Stimulated activated naive CD8-positive, alpha-beta T cell treated with anti-CD3 and anti-CD28 coated beads, Interleukin-15, Interleukin-2, amounts not matched to agents 100 ng/mL and 50 ng/mL, for 24 hours (primary cell): ENCODE results near the gene MATR3.
A peak's percentile ranks its signal among the peaks of the same experiment; 100 is the strongest.
"Not testable (repeated sequence)": the region's sequence is repeated elsewhere in the genome, so short reads cannot be mapped to it uniquely, and the experiment has no call there.

ENCODE experiments used
- H3K27ac Mint-ChIP-seq: one replicate; pipeline ENCODE4 v1.8.0; 2021; ENCODE audit warnings: mild to moderate bottlenecking, mixed read lengths
- H3K27me3 Mint-ChIP-seq: one replicate; pipeline ENCODE4 v1.8.0; 2021; ENCODE audit warnings: mixed read lengths
- H3K36me3 Mint-ChIP-seq: one replicate; pipeline ENCODE4 v1.8.0; 2021; ENCODE audit warnings: low read depth, mixed read lengths
- H3K4me1 Mint-ChIP-seq: one replicate; pipeline ENCODE4 v1.8.0; 2021; ENCODE audit warnings: low read depth, mixed read lengths
- H3K4me3 Mint-ChIP-seq: one replicate; pipeline ENCODE4 v1.8.0; 2021; ENCODE audit warnings: mild to moderate bottlenecking, mixed read lengths
- H3K9me3 Mint-ChIP-seq: one replicate; pipeline ENCODE4 v1.8.0; 2021; ENCODE audit warnings: mixed read lengths

The MATR3 gene

GRCh38 chr5:139301808-139302499 lies 8.4 kb downstream of the MATR3 start:
- H3K36me3 Mint-ChIP-seq, result peaks cover 50% of the 10 kb centered on the region
- H3K4me1 Mint-ChIP-seq, result peaks cover 93% of the 10 kb centered on the region
- H3K27me3 Mint-ChIP-seq, result no peaks in the 10 kb centered on the region
- H3K4me3 Mint-ChIP-seq, result peak overlapping the region; percentile 61
- H3K9me3 Mint-ChIP-seq, result no peaks in the 10 kb centered on the region
- peak overlapping the region; percentile 82 for H3K27ac Mint-ChIP-seq

- no peaks in the 10 kb centered on the region for H3K27me3 Mint-ChIP-seq
- peaks cover 42% of the 10 kb centered on the region for H3K36me3 Mint-ChIP-seq
- peak overlapping the region; percentile 16 for H3K4me3 Mint-ChIP-seq
- H3K9me3 Mint-ChIP-seq, result no peaks in the 10 kb centered on the region
- peak overlapping the region; percentile 29 for H3K27ac Mint-ChIP-seq
- peaks cover 90% of the 10 kb centered on the region for H3K4me1 Mint-ChIP-seq
Measured at GRCh38 chr5:139304391-139305324, 11.1 kb downstream of the MATR3 start.

GRCh38 chr5:139306197-139306596 lies 12.7 kb downstream of the MATR3 start:
- Mint-ChIP-seq H3K4me1 (peaks cover 93% of the 10 kb centered on the region), H3K27ac (peak overlapping the region; percentile 32), H3K27me3 (no peaks in the 10 kb centered on the region), H3K4me3 (no peak overlapping the region), H3K9me3 (no peaks in the 10 kb centered on the region), H3K36me3 (peaks cover 44% of the 10 kb centered on the region)

- Mint-ChIP-seq H3K4me1 (peaks cover 90% of the 10 kb centered on the region), H3K27ac (peak overlapping the region; percentile 26), H3K9me3 (no peaks in the 10 kb centered on the region), H3K27me3 (no peaks in the 10 kb centered on the region), H3K4me3 (no peak overlapping the region), H3K36me3 (peaks cover 42% of the 10 kb centered on the region)
Measured at GRCh38 chr5:139306628-139307379, 13.3 kb downstream of the MATR3 start.

GRCh38 chr5:139308797-139309196 lies 15.3 kb downstream of the MATR3 start:
- H3K4me1 Mint-ChIP-seq, result peaks cover 85% of the 10 kb centered on the region
- H3K27me3 Mint-ChIP-seq, result no peaks in the 10 kb centered on the region
- H3K4me3 Mint-ChIP-seq, result peak overlapping the region; percentile 21
- H3K27ac Mint-ChIP-seq, result peak overlapping the region; percentile 84
- H3K9me3 Mint-ChIP-seq, result no peaks in the 10 kb centered on the region
- peaks cover 28% of the 10 kb centered on the region for H3K36me3 Mint-ChIP-seq

- H3K9me3 Mint-ChIP-seq, H3K27me3 Mint-ChIP-seq, H3K4me3 Mint-ChIP-seq: not testable (repeated sequence)
- Mint-ChIP-seq H3K27ac (peak overlapping the region; percentile 10), H3K36me3 (peaks cover 42% of the 10 kb centered on the region), H3K4me1 (peaks cover 79% of the 10 kb centered on the region)
Measured at GRCh38 chr5:139310715-139311186, 17.2 kb downstream of the MATR3 start.

- Mint-ChIP-seq H3K4me3 (no peak overlapping the region), H3K4me1 (peaks cover 69% of the 10 kb centered on the region), H3K9me3 (no peaks in the 10 kb centered on the region), H3K27ac (no peak overlapping the region), H3K27me3 (no peaks in the 10 kb centered on the region), H3K36me3 (peaks cover 44% of the 10 kb centered on the region)
Measured at GRCh38 chr5:139312075-139312474, 18.5 kb downstream of the MATR3 start.

- no peak overlapping the region for H3K4me3 Mint-ChIP-seq
- H3K27ac Mint-ChIP-seq, result no peak overlapping the region
Measured at GRCh38 chr5:139314276-139314675, 20.7 kb downstream of the MATR3 start.

GRCh38 chr5:139315056-139315615 lies 21.6 kb downstream of the MATR3 start:
- peak overlapping the region; percentile 35 for H3K4me3 Mint-ChIP-seq
- H3K27ac Mint-ChIP-seq, result no peak overlapping the region
- H3K9me3 Mint-ChIP-seq, result no peaks in the 10 kb centered on the region
- no peaks in the 10 kb centered on the region for H3K27me3 Mint-ChIP-seq
- peaks cover 51% of the 10 kb centered on the region for H3K36me3 Mint-ChIP-seq
- peaks cover 40% of the 10 kb centered on the region for H3K4me1 Mint-ChIP-seq

More at GRCh38 chr5:139314276-139314675, 20.7 kb downstream of the MATR3 start:
- Mint-ChIP-seq H3K27me3 (no peaks in the 10 kb centered on the region), H3K9me3 (no peaks in the 10 kb centered on the region), H3K4me1 (peaks cover 49% of the 10 kb centered on the region), H3K36me3 (peaks cover 50% of the 10 kb centered on the region)

GRCh38 chr5:139335811-139336210 lies 42.3 kb downstream of the MATR3 start:
- no peaks in the 10 kb centered on the region for H3K9me3 Mint-ChIP-seq
- H3K4me3 Mint-ChIP-seq, result no peak overlapping the region
- H3K27ac Mint-ChIP-seq, result no peak overlapping the region
- peaks cover 19% of the 10 kb centered on the region for H3K4me1 Mint-ChIP-seq
- H3K36me3 Mint-ChIP-seq, result peaks cover 24% of the 10 kb centered on the region
- no peaks in the 10 kb centered on the region for H3K27me3 Mint-ChIP-seq

GRCh38 chr5:139340051-139340450 lies 46.5 kb downstream of the MATR3 start:
- H3K4me3 Mint-ChIP-seq, result no peak overlapping the region
- peaks cover 54% of the 10 kb centered on the region for H3K4me1 Mint-ChIP-seq
- H3K36me3 Mint-ChIP-seq, result peaks cover 9% of the 10 kb centered on the region
- H3K27me3 Mint-ChIP-seq, result no peaks in the 10 kb centered on the region
- no peak overlapping the region for H3K27ac Mint-ChIP-seq
- no peaks in the 10 kb centered on the region for H3K9me3 Mint-ChIP-seq

GRCh38 chr5:139341187-139341688 lies 47.7 kb downstream of the MATR3 start:
- no peaks in the 10 kb centered on the region for H3K9me3 Mint-ChIP-seq
- peaks cover 18% of the 10 kb centered on the region for H3K36me3 Mint-ChIP-seq
- no peaks in the 10 kb centered on the region for H3K27me3 Mint-ChIP-seq
- H3K4me1 Mint-ChIP-seq, result peaks cover 52% of the 10 kb centered on the region
- H3K27ac Mint-ChIP-seq, result peak overlapping the region; percentile 99
- H3K4me3 Mint-ChIP-seq, result peak overlapping the region; percentile 99

- H3K27me3 Mint-ChIP-seq, result no peaks in the 10 kb centered on the region
- no peaks in the 10 kb centered on the region for H3K9me3 Mint-ChIP-seq
- peaks cover 48% of the 10 kb centered on the region for H3K4me1 Mint-ChIP-seq
- peak within 1 kb of the TSS; percentile 99 for H3K4me3 Mint-ChIP-seq
- H3K27ac Mint-ChIP-seq, result peak within 1 kb of the TSS; percentile 99
- peaks cover 20% of the 10 kb centered on the region for H3K36me3 Mint-ChIP-seq
Measured at GRCh38 chr5:139341689-139342422, 48.3 kb downstream of the MATR3 start, which contains the start of gene PAIP2. Gene PAIP2 (plus strand): TSS chr5:139341854. CDS start chr5:139363785, 21,931 bp downstream.

GRCh38 chr5:139342423-139342723 lies 48.8 kb downstream of the MATR3 start:
- Mint-ChIP-seq H3K4me3 (peak overlapping the region; percentile 99), H3K36me3 (peaks cover 22% of the 10 kb centered on the region), H3K9me3 (no peaks in the 10 kb centered on the region), H3K27me3 (no peaks in the 10 kb centered on the region), H3K27ac (peak overlapping the region; percentile 99), H3K4me1 (peaks cover 49% of the 10 kb centered on the region)
